GM12801 (cell line): ENCODE measurements around the gene DDC.

Experiments used
- CTCF ChIP-seq: IDR thresholded peaks from one replicate; pipeline ENCODE4 v1.5.1; 2011; ENCODE audit warnings: control low read depth; ENCODE audit not compliant: insufficient read length; ENCODE audit errors: extremely low read depth

DDC gene

GRCh38 chr7:50491943-50492342 lies 73.3 kb downstream of the DDC start:
- TF ChIP-seq CTCF = no peak

DNA sequence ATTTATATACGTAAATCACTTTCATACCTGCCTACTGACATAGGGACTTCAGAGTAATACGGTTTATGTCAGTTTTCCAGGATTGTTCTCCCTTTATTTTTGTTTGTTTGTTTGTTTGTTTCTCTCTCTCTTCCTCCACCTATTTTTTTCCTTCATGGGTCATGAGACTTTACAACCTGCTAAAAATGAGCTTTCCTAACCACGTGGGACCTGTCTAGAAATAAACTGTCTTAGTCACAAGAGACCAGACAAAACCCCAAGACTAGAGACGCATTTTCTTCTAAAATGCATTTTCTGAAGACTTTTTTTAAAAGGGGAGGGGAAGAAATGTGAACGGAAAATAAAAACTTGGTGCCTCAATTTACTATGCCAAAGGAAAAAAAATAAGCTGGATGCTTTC lies 74.0 kb downstream of the DDC start:
- TF ChIP-seq CTCF = no peak

- no peak for TF ChIP-seq CTCF
These were observed 76.8 kb downstream of the DDC start for GRCh38 chr7:50488379-50488778.

GRCh38 chr7:50486512-50486911 lies 78.7 kb downstream of the DDC start:
- TF ChIP-seq CTCF = no peak

DNA sequence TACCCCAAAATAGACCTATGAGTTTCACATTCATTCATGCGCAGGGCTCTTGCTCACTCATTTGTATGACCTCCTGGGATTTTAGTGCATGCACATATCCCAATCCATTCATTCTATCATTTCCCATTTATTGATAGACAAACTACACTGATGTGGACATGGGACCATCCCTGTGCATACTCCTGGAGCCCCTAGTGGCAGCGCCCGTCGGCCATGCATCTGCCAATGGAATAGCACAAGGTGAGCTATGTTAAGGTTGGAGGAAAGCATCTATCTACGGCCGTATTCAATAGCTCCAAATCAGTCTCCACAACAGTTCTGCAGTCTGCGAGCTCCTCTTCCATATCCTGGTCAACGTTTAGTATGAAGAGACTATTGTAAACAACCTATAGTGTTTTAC lies 83.3 kb downstream of the DDC start:
- no peak for TF ChIP-seq CTCF

DNA sequence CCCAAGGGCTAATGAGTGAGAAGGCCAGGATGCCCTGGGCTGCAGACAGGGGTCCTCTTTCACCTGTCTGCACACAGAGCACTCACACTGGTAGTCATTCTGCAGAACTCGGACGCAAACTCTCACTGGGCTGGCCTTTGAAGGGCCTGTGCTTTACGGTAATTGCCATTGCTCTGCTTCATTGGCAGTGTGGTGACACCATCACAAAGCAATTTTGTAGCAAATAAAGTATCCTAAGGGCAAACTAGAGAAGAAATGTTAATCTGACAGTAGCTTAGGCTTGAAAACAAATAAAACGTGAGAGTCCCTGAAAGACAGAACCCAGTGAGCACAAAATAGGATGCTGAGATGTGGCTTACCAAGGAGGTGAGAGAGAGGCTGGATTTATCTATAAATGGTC lies 84.4 kb downstream of the DDC start:
- TF ChIP-seq CTCF = no peak

GRCh38 chr7:50479743-50480517 lies 85.3 kb downstream of the DDC start:
- TF ChIP-seq CTCF = no peak
